Measurements from ENCODE around the gene DUSP9. TPM values are rescaled to one million over a fixed set of nuclear protein-coding genes. Genes with fewer than 3 reads are reported as not detected.

DUSP9 gene
- total RNA-seq, 4 donors from 2014 or later: 0.19 to 0.48 TPM; not detected in 2

- 77% methylated on average over 10 of the region's 10 CpGs for WGBS
- no peaks in the 10 kb centered on the region for H3K9me3 ChIP-seq
- H3K4me1 ChIP-seq: peaks cover 11% of the 10 kb centered on the region
- no peak for DNase-seq (ENCODE audit: low spot score in 2 of 2)
- TF ChIP-seq POLR2A (IDR thresholded peaks at IDR 0.05) (no peak), EP300 (IDR thresholded peaks at IDR 0.05) (no peak), POLR2AphosphoS5 (IDR thresholded peaks at IDR 0.05) (no peak), CTCF (IDR thresholded peaks at IDR 0.05) (no peak)
- H3K27me3 ChIP-seq: no peaks in the 10 kb centered on the region
- no peaks in the 10 kb centered on the region for H3K36me3 ChIP-seq
- H3K4me3 ChIP-seq: no peak overlapping the region
- no peak overlapping the region for H3K27ac ChIP-seq
These were observed 34.6 kb upstream of the DUSP9 start for GRCh38 chrX:153612413-153612812.

DNA sequence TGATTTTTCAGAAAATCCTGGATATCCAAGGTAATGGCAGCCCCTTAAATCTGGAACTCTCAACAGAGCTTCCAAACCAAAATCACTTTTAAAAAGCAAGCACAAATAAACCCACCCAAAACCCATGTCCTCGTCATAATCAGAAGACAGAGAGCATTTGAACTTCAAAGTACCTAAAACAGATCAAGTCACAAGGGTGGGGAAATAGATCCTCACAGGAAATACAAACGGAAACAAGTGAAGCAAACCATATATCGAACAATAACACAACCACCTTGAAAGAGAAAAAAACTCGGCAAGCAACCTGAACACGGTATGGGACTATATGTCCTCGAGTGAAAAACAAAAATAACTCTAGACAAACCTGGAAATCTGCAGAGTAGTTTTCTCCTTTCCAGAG is 32.2 kb upstream of the DUSP9 start:
- TF ChIP-seq POLR2AphosphoS5 (IDR thresholded peaks at IDR 0.05) (no peak), EP300 (IDR thresholded peaks at IDR 0.05) (no peak), POLR2A (IDR thresholded peaks at IDR 0.05) (no peak), CTCF (IDR thresholded peaks at IDR 0.05) (no peak)

DNA sequence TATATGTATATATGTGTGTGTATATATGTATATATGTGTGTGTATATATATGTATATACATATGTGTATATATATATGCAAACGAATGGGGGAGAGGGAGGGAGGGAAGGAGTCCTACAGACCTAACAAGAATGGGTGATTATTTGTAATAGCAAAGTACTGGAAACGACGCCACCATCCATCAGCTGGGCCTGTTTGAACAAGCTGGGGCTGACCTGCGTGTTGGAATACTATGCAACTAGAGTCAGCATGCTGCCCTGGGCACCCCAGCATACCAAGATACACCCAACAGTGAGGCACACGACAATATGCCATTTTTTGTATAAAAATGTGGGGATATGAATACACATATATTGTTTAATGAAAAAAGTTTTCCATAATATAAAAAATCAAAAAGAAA is 26.4 kb upstream of the DUSP9 start:
- Histone ChIP-seq H3K4me1 (no peaks in the 10 kb centered on the region), H3K4me3 (no peak overlapping the region), H3K9me3 (no peaks in the 10 kb centered on the region), H3K27ac (no peak overlapping the region), H3K36me3 (no peaks in the 10 kb centered on the region), H3K27me3 (peaks cover 3% of the 10 kb centered on the region)
- no peak for TF ChIP-seq EP300 (IDR thresholded peaks at IDR 0.05)
- TF ChIP-seq CTCF (IDR thresholded peaks at IDR 0.05): no peak
- TF ChIP-seq POLR2AphosphoS5 (IDR thresholded peaks at IDR 0.05): no peak
- TF ChIP-seq POLR2A (IDR thresholded peaks at IDR 0.05): no peak
- 72% methylated on average over 5 of the region's 5 CpGs for WGBS
- DNase-seq (ENCODE audit: low spot score in 2 of 2): no peak

More for the DNA sequence above, 32.2 kb upstream of the DUSP9 start:
- Histone ChIP-seq H3K36me3 (no peaks in the 10 kb centered on the region), H3K9me3 (no peaks in the 10 kb centered on the region), H3K27me3 (peaks cover 3% of the 10 kb centered on the region), H3K27ac (no peak overlapping the region), H3K4me1 (peaks cover 9% of the 10 kb centered on the region), H3K4me3 (no peak overlapping the region)
- no peak for DNase-seq (ENCODE audit: low spot score in 2 of 2)
- 70% methylated on average over 6 of the region's 6 CpGs for WGBS

DNA sequence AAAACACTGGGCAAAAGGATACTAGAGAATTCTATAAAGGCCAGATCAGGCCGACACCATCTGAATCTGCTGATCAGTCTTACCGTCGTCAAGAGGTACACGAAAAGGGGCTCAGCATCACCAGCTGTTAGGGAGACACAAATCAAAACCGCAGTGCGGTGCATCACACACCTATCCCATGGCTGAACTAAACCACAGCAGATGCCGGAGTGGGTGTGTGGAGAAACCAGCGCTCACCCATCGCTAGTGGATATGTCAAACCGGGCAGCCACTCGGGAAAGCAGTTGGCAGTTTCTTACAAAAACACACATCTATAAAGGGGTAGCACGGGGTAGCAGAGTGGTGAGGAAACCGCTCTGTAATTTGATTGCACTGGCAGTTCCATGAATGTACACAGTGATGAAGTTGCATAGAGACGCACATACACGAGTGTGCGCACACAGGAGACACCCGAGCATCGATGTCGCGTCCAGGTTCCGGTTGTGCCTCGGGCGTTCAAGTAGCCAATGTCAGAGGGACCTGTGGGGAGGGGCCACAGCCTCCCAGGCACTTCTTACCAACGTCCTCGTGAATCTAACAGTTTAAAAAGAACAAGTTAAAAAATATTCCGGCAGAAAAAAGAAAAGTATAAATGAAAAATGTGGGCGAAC is 24.9 kb upstream of the DUSP9 start:
- TF ChIP-seq POLR2A (IDR thresholded peaks at IDR 0.05) (no peak), POLR2AphosphoS5 (IDR thresholded peaks at IDR 0.05) (no peak), EP300 (IDR thresholded peaks at IDR 0.05) (no peak), CTCF (IDR thresholded peaks at IDR 0.05) (no peak)
- Histone ChIP-seq H3K4me3 (no peak overlapping the region), H3K9me3 (no peaks in the 10 kb centered on the region), H3K27ac (no peak overlapping the region), H3K4me1 (no peaks in the 10 kb centered on the region), H3K36me3 (no peaks in the 10 kb centered on the region), H3K27me3 (peaks cover 3% of the 10 kb centered on the region)
- WGBS: 89% methylated on average over 27 of the region's 27 CpGs
- DNase-seq (ENCODE audit: low spot score in 2 of 2): peak in 1 of 2 donors; percentile 29

DNA sequence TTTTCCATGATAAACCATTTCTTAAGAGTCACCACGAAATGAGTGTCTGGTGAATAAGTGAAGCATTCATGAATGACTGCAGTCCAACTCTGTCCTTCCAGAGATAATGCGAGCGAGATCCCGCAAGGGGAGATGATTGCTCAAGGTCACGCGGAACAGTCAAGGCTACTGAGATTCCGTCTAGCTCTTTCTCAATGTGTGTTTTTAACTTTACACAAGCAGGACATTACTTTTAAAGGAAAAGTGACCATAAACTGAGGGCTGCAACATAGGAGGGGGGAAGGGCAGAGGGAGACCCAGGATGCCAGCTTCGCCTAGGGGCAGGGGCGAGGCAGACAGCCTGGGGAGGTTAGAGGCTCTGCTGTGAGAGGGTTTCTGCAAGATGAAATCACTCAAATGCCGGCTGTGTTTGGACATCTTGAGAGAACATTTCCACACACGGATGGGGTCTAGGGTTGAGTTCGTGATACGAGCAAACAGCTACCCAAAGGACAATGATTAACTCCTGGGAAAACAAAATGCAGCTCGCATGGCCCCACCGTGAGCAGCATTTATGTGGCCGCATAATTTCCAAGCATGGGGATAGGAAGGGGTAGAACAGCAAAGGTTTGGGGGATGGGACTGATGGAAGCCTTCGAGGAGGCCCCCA is 24.2 kb upstream of the DUSP9 start:
- Histone ChIP-seq H3K36me3 (no peaks in the 10 kb centered on the region), H3K27ac (no peak overlapping the region), H3K9me3 (no peaks in the 10 kb centered on the region), H3K27me3 (peaks cover 3% of the 10 kb centered on the region), H3K4me3 (no peak overlapping the region), H3K4me1 (no peaks in the 10 kb centered on the region)
- no peak for DNase-seq (ENCODE audit: low spot score in 2 of 2)
- WGBS: 80% methylated on average over 17 of the region's 17 CpGs
- TF ChIP-seq EP300 (IDR thresholded peaks at IDR 0.05) (no peak), POLR2AphosphoS5 (IDR thresholded peaks at IDR 0.05) (no peak)
